Measurements from ENCODE around the gene SORCS2. TPM values are rescaled to one million over a fixed set of nuclear protein-coding genes. Genes with fewer than 3 reads are reported as not detected.

Gene SORCS2
- total RNA-seq, 1 donor from 2014 or later, result not detected

DNA sequence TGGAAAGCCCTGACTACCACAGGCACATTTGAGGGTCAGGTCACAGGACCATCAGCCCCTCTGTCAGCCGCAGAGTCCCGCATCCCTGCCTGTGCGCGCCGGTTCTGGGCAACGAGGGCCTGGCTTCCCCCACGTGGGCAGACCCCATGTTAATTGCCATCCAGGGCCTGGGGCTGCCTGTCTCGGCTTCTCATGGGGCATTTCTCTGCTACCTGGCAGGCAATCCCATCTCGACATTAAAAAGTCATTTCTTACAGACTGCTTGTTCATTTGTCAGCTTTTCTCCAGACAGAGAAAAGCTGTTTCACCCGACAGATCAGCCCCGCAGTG, 45.6 kb upstream of the SORCS2 start:
- intact Hi-C loops (cut with micrococcal nuclease), result no loop called here
- ChIA-PET POLR2A (no interaction called here), CTCF (no interaction called here)
- Mint-ChIP-seq H3K36me3 (ENCODE audit: low read depth) (no peaks in the 10 kb centered on the region), H3K4me1 (no peaks in the 10 kb centered on the region), H3K27me3 (peaks cover 16% of the 10 kb centered on the region), H3K4me3 (no peak overlapping the region), H3K9me3 (no peaks in the 10 kb centered on the region), H3K27ac (no peak overlapping the region)
- DNase-seq, result no peak
- no peak for ATAC-seq (ENCODE audit: low read depth)
- no peak for TF ChIP-seq CTCF (IDR thresholded peaks at IDR 0.05)

DNA sequence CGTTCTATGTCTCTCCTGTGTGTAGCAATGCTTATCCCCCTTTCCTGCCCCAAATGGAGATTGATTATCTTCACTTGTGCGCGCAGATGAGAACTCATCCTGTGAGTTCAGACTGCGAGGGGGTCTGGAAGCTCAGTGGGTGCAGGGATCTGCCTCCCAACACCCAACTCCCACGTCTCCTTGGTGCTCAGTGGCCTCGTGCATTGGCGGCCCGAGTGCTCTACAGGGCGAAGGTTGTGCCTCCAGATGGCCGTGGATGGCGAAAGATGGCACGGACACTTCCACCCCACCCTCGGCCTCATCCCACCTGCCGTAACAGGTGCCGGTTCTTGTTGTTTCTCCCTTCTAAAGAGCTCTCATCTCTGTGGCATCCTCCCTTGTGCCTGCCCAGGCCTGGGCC, 45.1 kb upstream of the SORCS2 start:
- no peaks in the 10 kb centered on the region for H3K36me3 Mint-ChIP-seq (ENCODE audit: low read depth)

GRCh38 chr4:7147661-7148310, 44.6 kb upstream of the SORCS2 start:
- Mint-ChIP-seq H3K9me3 (no peaks in the 10 kb centered on the region), H3K36me3 (ENCODE audit: low read depth) (no peaks in the 10 kb centered on the region), H3K27ac (no peak overlapping the region), H3K27me3 (peaks cover 16% of the 10 kb centered on the region), H3K4me3 (no peak overlapping the region), H3K4me1 (no peaks in the 10 kb centered on the region)
- no peak for ATAC-seq (ENCODE audit: low read depth)
- no peak for TF ChIP-seq CTCF (IDR thresholded peaks at IDR 0.05)
- POLR2A ChIA-PET, result no interaction called here
- DNase-seq, result no peak
- intact Hi-C loops (cut with micrococcal nuclease), result no loop called here
- CTCF ChIA-PET, result no interaction called here

More for the DNA sequence above, 45.1 kb upstream of the SORCS2 start:
- H3K27ac Mint-ChIP-seq, result no peak overlapping the region
- CTCF ChIA-PET, result no interaction called here
- POLR2A ChIA-PET, result no interaction called here
- ATAC-seq (ENCODE audit: low read depth) (no peak), DNase-seq (no peak)
- no peak overlapping the region for H3K4me3 Mint-ChIP-seq
- H3K4me1 Mint-ChIP-seq, result no peaks in the 10 kb centered on the region
- no peaks in the 10 kb centered on the region for H3K9me3 Mint-ChIP-seq
- peaks cover 16% of the 10 kb centered on the region for H3K27me3 Mint-ChIP-seq
- intact Hi-C loops (cut with micrococcal nuclease), result no loop called here
- no peak for TF ChIP-seq CTCF (IDR thresholded peaks at IDR 0.05)

GRCh38 chr4:7148337-7148736, 44.0 kb upstream of the SORCS2 start:
- H3K36me3 Mint-ChIP-seq (ENCODE audit: low read depth), result no peaks in the 10 kb centered on the region
- DNase-seq, result no peak
- intact Hi-C loops (cut with micrococcal nuclease), result no loop called here
- no peak for TF ChIP-seq CTCF (IDR thresholded peaks at IDR 0.05)
- no peak overlapping the region for H3K4me3 Mint-ChIP-seq
- H3K27ac Mint-ChIP-seq, result no peak overlapping the region
- H3K4me1 Mint-ChIP-seq, result no peaks in the 10 kb centered on the region
- peaks cover 16% of the 10 kb centered on the region for H3K27me3 Mint-ChIP-seq
- ChIA-PET POLR2A (no interaction called here), CTCF (no interaction called here)
- no peak for ATAC-seq (ENCODE audit: low read depth)
- no peaks in the 10 kb centered on the region for H3K9me3 Mint-ChIP-seq

- Mint-ChIP-seq H3K27ac (no peak overlapping the region), H3K9me3 (no peaks in the 10 kb centered on the region), H3K4me1 (no peaks in the 10 kb centered on the region), H3K4me3 (no peak overlapping the region), H3K27me3 (peaks cover 12% of the 10 kb centered on the region), H3K36me3 (ENCODE audit: low read depth) (no peaks in the 10 kb centered on the region)
- ATAC-seq (ENCODE audit: low read depth), result no peak
- intact Hi-C loops (cut with micrococcal nuclease), result no loop called here
- TF ChIP-seq CTCF (IDR thresholded peaks at IDR 0.05), result no peak
- ChIA-PET CTCF (no interaction called here), POLR2A (no interaction called here)
- no peak for DNase-seq
These were observed 42.2 kb upstream of the SORCS2 start for GRCh38 chr4:7150036-7150635.

All from activated B cell treated with CpG ODN at 0.5 μM for 24 hours (primary cell).